Amniotic stem cell (primary cell): Measurements from ENCODE around the gene CDK14.

Experiments
- DNase-seq: peaks from one replicate; lab custom pipeline; 2025; lab: John Stamatoyannopoulos, UW

CDK14 gene

GRCh38 chr7:91206361-91206960 is 610.3 kb downstream of the CDK14 start:
- no peak for DNase-seq

- DNase-seq: no peak
These were observed 616.5 kb downstream of the CDK14 start for GRCh38 chr7:91212582-91212981.

GRCh38 chr7:91226411-91226810 is 630.3 kb downstream of the CDK14 start:
- no peak for DNase-seq

- DNase-seq: no peak
These were observed 632.2 kb downstream of the CDK14 start for GRCh38 chr7:91228327-91228726.

- no peak for DNase-seq
These were observed 632.9 kb downstream of the CDK14 start for GRCh38 chr7:91228927-91229558.

GRCh38 chr7:91230100-91230499 is 634.0 kb downstream of the CDK14 start:
- DNase-seq: no peak

- no peak for DNase-seq
These were observed 634.4 kb downstream of the CDK14 start for GRCh38 chr7:91230503-91230902.

GRCh38 chr7:91233212-91233611 is 637.1 kb downstream of the CDK14 start:
- DNase-seq: no peak

- no peak for DNase-seq
These were observed 639.2 kb downstream of the CDK14 start for GRCh38 chr7:91235211-91235832.

- DNase-seq: no peak
These were observed 643.1 kb downstream of the CDK14 start for GRCh38 chr7:91239171-91239604.

- DNase-seq: no peak
These were observed 643.7 kb downstream of the CDK14 start for GRCh38 chr7:91239772-91240171.

- DNase-seq: no peak
These were observed 644.3 kb downstream of the CDK14 start for GRCh38 chr7:91240376-91240941.

- DNase-seq: no peak
These were observed 646.1 kb downstream of the CDK14 start for GRCh38 chr7:91242097-91242844.

GRCh38 chr7:91243591-91244301 is 647.6 kb downstream of the CDK14 start:
- DNase-seq: no peak

GRCh38 chr7:91247500-91247899 is 651.4 kb downstream of the CDK14 start:
- DNase-seq: no peak

- DNase-seq: no peak
These were observed 652.9 kb downstream of the CDK14 start for GRCh38 chr7:91248996-91249395.

- DNase-seq: no peak
These were observed 653.5 kb downstream of the CDK14 start for GRCh38 chr7:91249506-91250233.

GRCh38 chr7:91250706-91251105 is 654.6 kb downstream of the CDK14 start:
- DNase-seq: no peak

- DNase-seq: no peak
These were observed 655.8 kb downstream of the CDK14 start for GRCh38 chr7:91251877-91252276.
